ENCODE measurements around the gene TSPAN31.

Gene TSPAN31

DNA sequence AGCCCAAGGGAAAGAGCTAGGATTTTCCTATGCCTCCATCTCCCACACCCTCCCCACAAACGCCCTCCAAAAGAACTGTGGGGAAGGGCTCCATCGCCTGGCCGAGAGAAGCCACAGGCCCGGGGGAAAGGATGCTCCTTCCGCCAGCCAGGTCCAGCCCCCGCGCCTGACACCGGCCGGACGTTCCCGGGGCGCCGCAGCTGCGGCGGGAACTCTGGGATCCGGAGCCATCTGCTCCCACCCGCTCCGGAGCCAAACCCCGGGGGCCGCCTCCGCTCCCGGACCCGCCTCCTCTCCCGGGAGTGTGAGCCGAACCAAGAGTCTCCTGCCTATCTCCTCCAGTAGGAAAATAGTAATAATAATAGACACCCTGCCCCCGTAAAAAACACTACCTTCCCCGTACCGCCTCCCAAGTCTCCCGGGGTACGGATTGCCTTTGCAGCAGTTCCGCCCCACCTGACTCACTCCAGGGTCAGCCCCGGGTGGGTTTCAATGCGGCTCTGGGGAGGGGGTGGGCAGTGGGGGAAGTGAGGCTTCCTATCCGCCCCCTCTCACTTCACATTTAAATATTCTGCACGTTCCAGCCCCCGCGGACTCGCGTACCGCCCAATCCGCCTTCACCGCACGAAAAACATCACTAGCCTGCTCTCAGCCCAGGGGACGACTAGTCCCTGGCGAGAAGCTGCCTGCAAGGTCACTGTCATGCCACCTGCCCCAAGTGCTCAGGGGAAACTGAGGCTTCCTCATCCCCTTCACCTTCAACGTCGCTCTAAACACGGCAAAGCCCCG lies 8.7 kb upstream of the TSPAN31 start:
- Mint-ChIP-seq H3K27me3 (no peaks in the 10 kb centered on the region), H3K4me3 (no peak overlapping the region), H3K27ac (peak overlapping the region; percentile 57), H3K4me1 (peaks cover 17% of the 10 kb centered on the region), H3K9me3 (no peaks in the 10 kb centered on the region), H3K36me3 (peaks cover 27% of the 10 kb centered on the region)
- ATAC-seq (ENCODE audit: low read depth): no peak
- no peak for DNase-seq (ENCODE audit: low spot score in 2 of 2)

DNA sequence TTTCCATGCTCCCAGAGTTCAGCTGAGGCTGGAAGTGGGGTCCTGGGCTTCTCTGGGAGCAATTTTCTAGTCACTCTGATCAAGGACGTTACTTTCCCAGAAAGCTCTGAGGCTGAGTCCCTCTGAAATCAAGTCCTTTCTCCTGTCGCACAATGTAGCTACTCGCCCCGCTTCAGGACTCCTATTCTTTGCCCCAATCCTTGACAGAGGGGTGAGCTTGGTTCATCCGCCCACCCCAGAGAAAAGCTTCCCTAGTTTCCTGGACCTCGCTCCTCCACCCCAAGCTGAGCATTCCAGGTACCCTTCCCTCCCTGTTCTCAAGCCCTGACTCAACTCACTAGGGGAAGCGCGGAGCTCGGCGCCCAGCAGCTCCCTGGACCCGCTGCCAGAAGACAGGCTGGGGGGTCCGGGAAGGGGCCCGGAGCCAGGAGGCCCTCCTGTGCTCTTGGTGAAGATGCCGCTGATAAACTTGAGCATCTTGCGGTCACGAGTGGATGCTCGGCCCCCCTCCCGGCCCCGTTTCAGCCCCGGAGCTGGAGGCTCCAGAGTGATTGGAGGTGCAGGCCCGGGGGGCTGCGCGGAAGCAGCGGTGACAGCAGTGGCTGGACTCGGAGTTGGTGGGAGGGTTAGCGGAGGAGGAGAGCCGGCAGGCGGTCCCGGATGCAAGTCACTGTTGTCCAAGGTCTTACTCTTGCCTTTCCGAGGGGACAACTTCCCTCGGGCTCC lies 7.9 kb upstream of the TSPAN31 start:
- no peak overlapping the region for H3K4me3 Mint-ChIP-seq
- no peak for DNase-seq (ENCODE audit: low spot score in 2 of 2)
- H3K27ac Mint-ChIP-seq: peak overlapping the region; percentile 57
- H3K9me3 Mint-ChIP-seq: no peaks in the 10 kb centered on the region
- H3K4me1 Mint-ChIP-seq: peaks cover 24% of the 10 kb centered on the region
- ATAC-seq (ENCODE audit: low read depth): no peak
- peaks cover 21% of the 10 kb centered on the region for H3K36me3 Mint-ChIP-seq
- no peaks in the 10 kb centered on the region for H3K27me3 Mint-ChIP-seq

GRCh38 chr12:57737467-57738460 lies 7.1 kb upstream of the TSPAN31 start:
- no peaks in the 10 kb centered on the region for H3K9me3 Mint-ChIP-seq
- no peak overlapping the region for H3K4me3 Mint-ChIP-seq
- H3K27me3 Mint-ChIP-seq: no peaks in the 10 kb centered on the region
- no peak for DNase-seq (ENCODE audit: low spot score in 2 of 2)
- no peak overlapping the region for H3K27ac Mint-ChIP-seq
- ATAC-seq (ENCODE audit: low read depth): no peak
- peaks cover 18% of the 10 kb centered on the region for H3K36me3 Mint-ChIP-seq
- peaks cover 30% of the 10 kb centered on the region for H3K4me1 Mint-ChIP-seq

DNA sequence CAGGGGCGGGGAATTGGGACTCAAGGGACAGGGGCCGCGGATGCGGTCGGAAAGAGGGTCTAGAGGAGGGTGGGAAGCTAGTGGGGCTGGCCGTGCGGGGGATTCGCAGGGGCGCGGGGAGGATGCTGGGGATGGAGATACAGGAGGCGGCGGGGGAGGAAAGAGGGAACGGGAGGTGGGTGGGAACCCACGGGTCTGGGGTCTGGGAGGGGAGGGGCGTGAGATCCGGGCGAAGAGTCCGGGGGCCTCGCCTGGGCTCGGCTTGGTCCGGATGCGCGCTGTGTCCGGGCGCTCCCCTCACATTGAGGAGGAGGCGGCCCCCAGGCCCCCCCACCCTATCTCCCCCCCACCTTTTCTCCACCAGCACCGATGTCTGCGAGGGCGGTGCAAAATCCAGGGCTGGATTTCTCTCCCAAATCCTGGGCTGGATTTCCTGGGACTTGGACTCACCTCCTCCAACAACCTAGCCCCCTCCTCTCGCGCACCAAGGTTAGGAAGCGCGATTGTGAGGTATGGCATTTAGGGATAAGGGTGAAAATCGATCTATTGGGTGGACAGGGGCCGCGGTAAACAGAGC lies 6.1 kb upstream of the TSPAN31 start, which contains the start of gene AGAP2:
Gene AGAP2, minus strand, starts transcription at position 82 of the 577 bp plus-strand sequence. CDS start 496 bp downstream, outside the sequence.
- H3K9me3 Mint-ChIP-seq: no peaks in the 10 kb centered on the region
- ATAC-seq (ENCODE audit: low read depth): no peak
- H3K27me3 Mint-ChIP-seq: no peaks in the 10 kb centered on the region
- no peak for DNase-seq (ENCODE audit: low spot score in 2 of 2)
- peaks cover 33% of the 10 kb centered on the region for H3K4me1 Mint-ChIP-seq
- peaks cover 13% of the 10 kb centered on the region for H3K36me3 Mint-ChIP-seq
- peak within 1 kb of the TSS; percentile 60 for H3K27ac Mint-ChIP-seq
- peak within 1 kb of the TSS; percentile 46 for H3K4me3 Mint-ChIP-seq

DNA sequence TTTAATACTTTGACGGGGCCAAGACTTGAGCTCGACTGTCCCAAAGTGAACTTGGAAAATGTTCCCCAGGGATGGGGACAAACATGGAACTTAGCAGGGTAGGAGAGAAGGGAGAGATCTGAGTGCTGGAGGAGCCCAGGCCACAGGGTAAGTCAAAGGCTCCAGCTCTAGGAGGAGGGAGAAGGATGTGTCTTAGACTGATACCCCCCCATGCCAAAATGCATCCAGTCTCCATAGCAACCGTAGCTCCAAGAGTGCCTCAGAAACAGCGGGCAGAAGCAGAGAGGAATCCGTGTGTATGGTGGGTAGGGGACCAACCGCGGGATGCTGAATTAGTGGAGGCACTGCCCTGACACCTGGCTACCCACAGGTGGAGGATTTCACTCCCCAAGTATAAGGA lies 5.5 kb upstream of the TSPAN31 start:
- no peak for DNase-seq (ENCODE audit: low spot score in 2 of 2)
- no peak for ATAC-seq (ENCODE audit: low read depth)
- Mint-ChIP-seq H3K4me1 (peaks cover 36% of the 10 kb centered on the region), H3K27ac (peak overlapping the region; percentile 60), H3K36me3 (peaks cover 9% of the 10 kb centered on the region), H3K27me3 (no peaks in the 10 kb centered on the region), H3K4me3 (peak overlapping the region; percentile 46), H3K9me3 (no peaks in the 10 kb centered on the region)

GRCh38 chr12:57739914-57740538 lies 4.8 kb upstream of the TSPAN31 start:
- no peak for ATAC-seq (ENCODE audit: low read depth)
- Mint-ChIP-seq H3K9me3 (no peaks in the 10 kb centered on the region), H3K4me1 (peaks cover 38% of the 10 kb centered on the region), H3K27ac (peak overlapping the region; percentile 87), H3K4me3 (no peak overlapping the region), H3K36me3 (peaks cover 7% of the 10 kb centered on the region), H3K27me3 (no peaks in the 10 kb centered on the region)
- no peak for DNase-seq (ENCODE audit: low spot score in 2 of 2)

DNA sequence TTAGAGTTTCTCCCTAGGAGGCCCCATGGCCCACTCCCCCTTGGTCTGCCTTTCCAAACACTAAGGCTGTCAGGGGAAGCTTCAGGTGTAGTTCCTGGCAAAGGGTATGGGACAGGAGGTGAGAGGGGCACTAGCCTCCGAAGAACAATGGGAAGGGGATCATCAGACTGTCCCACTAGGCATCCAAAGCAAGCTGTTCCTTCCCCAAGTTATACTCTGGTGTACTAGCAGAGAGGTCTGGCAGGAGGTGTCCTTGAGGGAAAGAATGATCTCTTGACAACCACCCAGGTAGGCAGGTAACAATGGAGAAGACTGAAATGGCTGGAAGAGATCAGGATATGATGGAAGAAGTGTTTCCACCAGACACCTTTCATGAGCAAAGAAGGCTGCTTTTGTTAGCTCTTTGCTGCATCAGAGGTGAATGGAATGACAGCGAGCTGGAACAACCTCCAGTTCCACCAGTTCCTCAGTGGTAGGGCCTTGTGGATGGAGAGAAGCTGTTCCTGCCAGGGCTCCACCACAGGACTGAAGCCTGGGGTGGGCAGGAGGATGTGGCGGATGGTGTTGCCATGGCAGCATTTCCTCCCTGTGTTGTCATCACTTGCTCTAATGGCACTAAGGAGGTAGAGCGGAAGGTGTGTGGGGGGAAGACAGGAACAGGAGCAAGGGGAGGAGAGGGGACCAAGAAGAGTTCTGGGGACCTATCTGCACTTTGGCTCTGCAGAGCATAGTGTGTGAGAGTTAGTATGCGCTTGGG lies 4.0 kb upstream of the TSPAN31 start:
- peak; percentile 37 for ATAC-seq (ENCODE audit: low read depth)
- Mint-ChIP-seq H3K4me1 (peaks cover 43% of the 10 kb centered on the region), H3K4me3 (peak overlapping the region; percentile 90), H3K9me3 (no peaks in the 10 kb centered on the region), H3K27ac (peak overlapping the region; percentile 87), H3K27me3 (no peaks in the 10 kb centered on the region), H3K36me3 (peaks cover 7% of the 10 kb centered on the region)
- peak; percentile 32 to 42 for DNase-seq (ENCODE audit: low spot score in 2 of 2)

GRCh38 chr12:57741413-57741789 lies 3.4 kb upstream of the TSPAN31 start:
- Mint-ChIP-seq H3K4me1 (peaks cover 48% of the 10 kb centered on the region), H3K9me3 (no peaks in the 10 kb centered on the region), H3K27ac (peak overlapping the region; percentile 87), H3K4me3 (peak overlapping the region; percentile 90), H3K27me3 (no peaks in the 10 kb centered on the region), H3K36me3 (peaks cover 8% of the 10 kb centered on the region)
- DNase-seq (ENCODE audit: low spot score in 2 of 2) (no peak), ATAC-seq (ENCODE audit: low read depth) (no peak)

GRCh38 chr12:57741844-57742738 lies 2.7 kb upstream of the TSPAN31 start:
- DNase-seq (ENCODE audit: low spot score in 2 of 2) (peak; percentile 37 to 67), ATAC-seq (ENCODE audit: low read depth) (peak; percentile 54)
- Mint-ChIP-seq H3K4me3 (peak overlapping the region; percentile 90), H3K27me3 (no peaks in the 10 kb centered on the region), H3K9me3 (no peaks in the 10 kb centered on the region), H3K27ac (peak overlapping the region; percentile 87), H3K36me3 (peaks cover 9% of the 10 kb centered on the region), H3K4me1 (peaks cover 49% of the 10 kb centered on the region)

DNA sequence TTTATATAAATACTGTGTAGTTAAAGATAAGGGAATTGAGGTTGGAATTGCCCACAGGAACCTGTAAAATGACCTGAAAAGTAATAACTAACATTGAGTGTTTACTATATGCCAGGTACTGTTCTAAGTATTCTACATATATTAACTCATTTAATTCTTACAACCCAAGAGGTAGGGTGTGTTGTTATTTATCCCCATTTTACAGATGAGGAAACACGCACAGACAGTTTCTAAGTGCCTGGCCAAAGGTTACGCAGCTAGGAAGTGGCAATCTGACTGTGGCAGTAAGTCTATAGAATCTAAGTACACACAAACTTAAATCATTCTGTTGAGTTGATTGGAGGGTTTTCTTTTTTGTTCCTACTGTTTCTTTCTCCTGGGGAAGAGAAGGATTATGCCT lies 1.1 kb upstream of the TSPAN31 start:
- Mint-ChIP-seq H3K36me3 (peaks cover 18% of the 10 kb centered on the region), H3K4me1 (peaks cover 49% of the 10 kb centered on the region), H3K27ac (peak overlapping the region; percentile 92), H3K27me3 (no peaks in the 10 kb centered on the region), H3K4me3 (peak overlapping the region; percentile 92), H3K9me3 (no peaks in the 10 kb centered on the region)
- ATAC-seq (ENCODE audit: low read depth): no peak
- no peak for DNase-seq (ENCODE audit: low spot score in 2 of 2)

DNA sequence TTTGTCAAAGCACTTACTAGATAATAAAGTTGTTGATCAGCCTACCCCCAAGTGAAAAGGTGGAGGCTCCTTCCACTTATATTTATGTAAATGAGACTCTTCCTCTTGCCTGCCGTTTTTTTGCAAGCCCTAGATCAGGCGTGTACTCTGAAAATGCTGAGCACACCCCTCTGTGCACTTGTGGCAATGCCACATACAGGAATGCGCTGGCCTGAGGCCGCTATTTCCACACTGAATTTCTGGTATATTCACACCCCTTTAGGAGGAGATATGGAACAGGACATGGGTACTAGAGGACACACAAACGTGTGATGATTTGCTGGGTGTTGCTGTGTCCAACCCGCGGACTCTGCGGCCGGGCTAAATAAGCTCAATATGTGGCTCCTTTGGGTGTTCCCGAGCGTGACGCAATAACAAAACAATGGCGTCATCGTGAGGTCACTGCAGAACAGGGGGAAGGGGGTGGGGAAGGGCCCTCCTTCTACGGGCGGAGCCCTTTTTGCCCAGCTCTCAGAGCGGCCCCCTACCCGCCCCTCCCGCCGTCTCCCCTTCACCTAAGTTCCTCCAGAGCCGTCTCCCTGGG lies 554 bp upstream of the TSPAN31 start:
- no peaks in the 10 kb centered on the region for H3K27me3 Mint-ChIP-seq
- H3K9me3 Mint-ChIP-seq: no peaks in the 10 kb centered on the region
- H3K4me1 Mint-ChIP-seq: peaks cover 47% of the 10 kb centered on the region
- ATAC-seq (ENCODE audit: low read depth) (peak; percentile 65), DNase-seq (ENCODE audit: low spot score in 2 of 2) (peak; percentile 80 to 84)
- H3K27ac Mint-ChIP-seq: peak overlapping the region; percentile 92
- peak overlapping the region; percentile 92 for H3K4me3 Mint-ChIP-seq
- H3K36me3 Mint-ChIP-seq: peaks cover 21% of the 10 kb centered on the region

All from memory B cell (primary cell).